NCI-H1417 treated with DMSO at 0.1 percent for 48 hours (cell line): ENCODE measurements around the gene UNC80.

Experiments
- DNase-seq: peaks from one replicate; lab custom pipeline; 2025; lab: John Stamatoyannopoulos, UW

The UNC80 gene

GRCh38 chr2:209806318-209806717 lies 34.7 kb downstream of the UNC80 start:
- DNase-seq, result no peak

- DNase-seq, result no peak
These were observed 36.9 kb downstream of the UNC80 start for GRCh38 chr2:209808521-209808920.

- no peak for DNase-seq
These were observed 37.6 kb downstream of the UNC80 start for GRCh38 chr2:209809256-209809655.

GRCh38 chr2:209817844-209818271 lies 46.2 kb downstream of the UNC80 start:
- DNase-seq, result no peak

GRCh38 chr2:209818939-209819338 lies 47.3 kb downstream of the UNC80 start:
- no peak for DNase-seq

- no peak for DNase-seq
These were observed 50.2 kb downstream of the UNC80 start for GRCh38 chr2:209821806-209822205.

GRCh38 chr2:209823484-209823883 lies 51.9 kb downstream of the UNC80 start:
- no peak for DNase-seq

- no peak for DNase-seq
These were observed 52.8 kb downstream of the UNC80 start for GRCh38 chr2:209824391-209824790.

- no peak for DNase-seq
These were observed 59.3 kb downstream of the UNC80 start for GRCh38 chr2:209830722-209831465.

GRCh38 chr2:209834767-209835166 lies 63.1 kb downstream of the UNC80 start:
- no peak for DNase-seq

- no peak for DNase-seq
These were observed 68.8 kb downstream of the UNC80 start for GRCh38 chr2:209840434-209840833.

- DNase-seq, result no peak
These were observed 74.0 kb downstream of the UNC80 start for GRCh38 chr2:209845666-209846065.

- no peak for DNase-seq
These were observed 93.2 kb downstream of the UNC80 start for GRCh38 chr2:209864716-209865295.

GRCh38 chr2:209868271-209868994 lies 96.8 kb downstream of the UNC80 start:
- DNase-seq, result no peak

- DNase-seq, result no peak
These were observed 98.4 kb downstream of the UNC80 start for GRCh38 chr2:209870067-209870466.

GRCh38 chr2:209872675-209873074 lies 101.0 kb downstream of the UNC80 start:
- no peak for DNase-seq

- DNase-seq, result no peak
These were observed 103.6 kb downstream of the UNC80 start for GRCh38 chr2:209875270-209875669.

- DNase-seq, result no peak
These were observed 104.6 kb downstream of the UNC80 start for GRCh38 chr2:209876211-209876610.

GRCh38 chr2:209878701-209879100 lies 107.1 kb downstream of the UNC80 start:
- DNase-seq, result no peak

GRCh38 chr2:209900638-209901037 lies 129.0 kb downstream of the UNC80 start:
- no peak for DNase-seq

- no peak for DNase-seq
These were observed 129.5 kb downstream of the UNC80 start for GRCh38 chr2:209901172-209901571.

GRCh38 chr2:209905691-209906090 lies 134.1 kb downstream of the UNC80 start:
- DNase-seq, result no peak

- DNase-seq, result no peak
These were observed 136.1 kb downstream of the UNC80 start for GRCh38 chr2:209907746-209908145.
